HepG2 (cell line): ENCODE data around the gene C20orf144. TPM values are rescaled to one million over a fixed set of nuclear protein-coding genes. Genes with fewer than 3 reads are reported as not detected.

ENCODE experiments used
- CC2D1A ChIP-seq: sonication (generic); formaldehyde crosslinking; IDR thresholded peaks from 2 replicates; pipeline ENCODE4 v1.8.1; 2023; ENCODE audit warnings: mild to moderate bottlenecking, missing genetic modification reagents
- HNRNPLL ChIP-seq: fragments of 200-400 bp; formaldehyde crosslinking; IDR thresholded peaks from 2 replicates; pipeline ENCODE4 v1.6.1; 2017; ENCODE audit warnings: mild to moderate bottlenecking, low read depth, low read length; ENCODE audit not compliant: poor library complexity, severe bottlenecking
- KDM3A ChIP-seq: IDR thresholded peaks from 2 replicates; pipeline ENCODE4 v1.6.1; 2018; ENCODE audit warnings: low read depth, missing compliant biosample characterization
- KIAA2018 ChIP-seq: sonication (generic); formaldehyde crosslinking; IDR thresholded peaks from 2 replicates; pipeline ENCODE4 v1.5.0; 2020; ENCODE audit warnings: mild to moderate bottlenecking, missing genetic modification reagents, borderline replicate concordance
- PHB2 ChIP-seq: fragments of 450-650 bp; IDR thresholded peaks from 2 replicates; pipeline ENCODE4 v1.6.1; 2018; ENCODE audit not compliant: partially characterized antibody
- PHF5A ChIP-seq: IDR thresholded peaks from one replicate; pipeline ENCODE4 v1.6.1; 2018; ENCODE audit warnings: low read depth, missing genetic modification reagents; ENCODE audit not compliant: unreplicated experiment
- PITX1 ChIP-seq: sonication (generic); formaldehyde crosslinking; IDR thresholded peaks from 2 replicates; pipeline ENCODE4 v1.5.1; 2020; ENCODE audit warnings: mild to moderate bottlenecking, missing genetic modification reagents
- RNF2 ChIP-seq: fragments of 450-650 bp; conservative IDR thresholded peaks from 2 replicates; pipeline ENCODE4 v1.6.1; 2016; ENCODE audit warnings: low read depth
- SP140L ChIP-seq: sonication (generic); formaldehyde crosslinking; IDR thresholded peaks from 2 replicates; pipeline ENCODE4 v1.4.0; 2020; ENCODE audit warnings: missing genetic modification reagents, borderline replicate concordance
- ZNF207 ChIP-seq: fragments of 450-650 bp; IDR thresholded peaks from 2 replicates; pipeline ENCODE4 v1.6.1; 2016; ENCODE audit warnings: antibody characterized with exemption, borderline replicate concordance
- ZNF34 ChIP-seq: sonication (generic); formaldehyde crosslinking; IDR thresholded peaks from 2 replicates; pipeline ENCODE4 v1.4.0; 2020; ENCODE audit warnings: mild to moderate bottlenecking, missing genetic modification reagents, borderline replicate concordance
- ZNF383 ChIP-seq: sonication (generic); formaldehyde crosslinking; IDR thresholded peaks from 2 replicates; pipeline ENCODE4 v1.4.0; 2020; ENCODE audit warnings: missing genetic modification reagents, mild to moderate bottlenecking, borderline replicate concordance
- ZNF510 ChIP-seq: sonication (generic); formaldehyde crosslinking; IDR thresholded peaks from 2 replicates; pipeline ENCODE4 v1.4.0; 2020; ENCODE audit warnings: low read depth, mild to moderate bottlenecking, missing genetic modification reagents
- ZNF557 ChIP-seq: sonication (generic); formaldehyde crosslinking; IDR thresholded peaks from 2 replicates; pipeline ENCODE4 v1.4.0; 2020; ENCODE audit warnings: missing genetic modification reagents
- ZNF713 ChIP-seq: sonication (generic); formaldehyde crosslinking; IDR thresholded peaks from 2 replicates; pipeline ENCODE4 v1.4.0; 2020; ENCODE audit warnings: mild to moderate bottlenecking, missing genetic modification reagents
- ZNF816 ChIP-seq: sonication (generic); formaldehyde crosslinking; IDR thresholded peaks from 2 replicates; pipeline ENCODE4 v1.8.0; 2022; ENCODE audit warnings: missing genetic modification reagents, mild to moderate bottlenecking, borderline replicate concordance
- polyA plus RNA-seq, 8 experiments: library from polyadenylated mRNA; depleted of rRNA in 3 of 8; stranded (reverse) in 7 of 8; unstranded in 1 of 8; fragments of >200 nt; fragmentation: Illumina TruSeq in 4 of 8; extraction: Trizol in 4 of 8; gene quantifications; 2 replicates each; pipeline versions ENCODE4 v1.2.1 to v1.2.3, GENCODE V29; 2011 to 2016; ENCODE audit warnings: low read depth in 4 of 8, missing spikeins in 1 of 8, mixed read lengths in 1 of 8; ENCODE audit not compliant: insufficient read depth in 1 of 8
- total RNA-seq, 5 experiments: library from RNA; depleted of rRNA; stranded (reverse); fragments of >200 nt; fragmentation: Illumina TruSeq; extraction: Trizol; gene quantifications; 2 replicates each; pipeline ENCODE4 v1.2.3, GENCODE V29; 2016; ENCODE audit warnings: low read depth in 1 of 5
- TF ChIP-seq, protein P1 (sequence below): sonication (generic); formaldehyde crosslinking; IDR thresholded peaks from 2 replicates; pipeline ENCODE4; 2020; ENCODE audit warnings: missing genetic modification reagents, mild to moderate bottlenecking, borderline replicate concordance

Gene C20orf144
- total and polyA plus RNA-seq, 2 of the 13 experiments (the other 11 are each of a cell fraction or from before 2014, with no cell fraction given), result 0.09 to 0.16 TPM

DNA sequence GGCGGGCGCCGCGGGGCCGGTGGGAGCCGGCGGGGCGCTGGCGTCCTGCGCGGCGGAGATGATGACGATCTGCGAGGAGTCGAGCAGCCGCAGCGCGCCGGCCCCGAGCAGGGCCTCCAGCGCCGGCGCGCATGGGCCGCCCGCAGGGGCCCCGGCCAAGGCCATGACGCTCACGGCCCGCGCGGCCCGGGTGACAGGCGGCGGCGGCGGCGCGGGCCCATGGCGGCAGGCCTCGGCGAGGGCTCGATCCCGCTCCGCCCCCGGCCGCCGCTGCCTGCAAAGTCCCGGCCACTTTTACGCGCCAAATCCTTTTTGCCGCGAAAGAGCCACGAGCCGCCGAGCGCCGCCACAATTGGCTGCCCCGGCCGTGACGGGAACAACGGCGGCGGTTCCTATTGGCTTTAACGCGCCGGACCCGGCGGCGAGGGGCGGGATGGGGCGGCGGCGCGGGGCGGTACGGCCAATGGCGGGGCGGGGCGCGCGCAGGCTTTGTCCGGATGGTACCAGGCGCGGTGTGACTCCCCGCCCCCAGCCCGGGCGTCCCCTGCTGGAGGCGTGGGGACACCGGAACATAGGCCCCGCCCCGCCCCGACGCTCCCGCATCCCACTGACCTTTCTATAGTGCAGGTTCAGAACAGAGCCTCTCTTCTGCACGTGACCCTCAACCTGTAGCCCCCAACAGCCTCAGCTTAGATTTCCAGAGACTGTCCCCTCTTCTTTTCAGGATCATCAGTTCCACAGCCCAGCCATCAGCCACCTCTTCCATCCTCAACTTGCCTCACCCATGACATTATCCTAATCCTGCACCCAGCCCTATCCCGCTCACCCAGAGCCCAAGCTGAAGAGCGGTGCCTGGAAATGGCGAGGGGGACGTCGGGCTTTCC is 24.2 kb downstream of the C20orf144 start, which contains the start of gene E2F1 (continued):
- TF ChIP-seq KIAA2018 (CRISPR knock-in tag), result no peak
- TF ChIP-seq HNRNPLL, result no peak
- peak; percentile 70 for TF ChIP-seq PHF5A (CRISPR knock-in tag)
- TF ChIP-seq, protein P1, sequence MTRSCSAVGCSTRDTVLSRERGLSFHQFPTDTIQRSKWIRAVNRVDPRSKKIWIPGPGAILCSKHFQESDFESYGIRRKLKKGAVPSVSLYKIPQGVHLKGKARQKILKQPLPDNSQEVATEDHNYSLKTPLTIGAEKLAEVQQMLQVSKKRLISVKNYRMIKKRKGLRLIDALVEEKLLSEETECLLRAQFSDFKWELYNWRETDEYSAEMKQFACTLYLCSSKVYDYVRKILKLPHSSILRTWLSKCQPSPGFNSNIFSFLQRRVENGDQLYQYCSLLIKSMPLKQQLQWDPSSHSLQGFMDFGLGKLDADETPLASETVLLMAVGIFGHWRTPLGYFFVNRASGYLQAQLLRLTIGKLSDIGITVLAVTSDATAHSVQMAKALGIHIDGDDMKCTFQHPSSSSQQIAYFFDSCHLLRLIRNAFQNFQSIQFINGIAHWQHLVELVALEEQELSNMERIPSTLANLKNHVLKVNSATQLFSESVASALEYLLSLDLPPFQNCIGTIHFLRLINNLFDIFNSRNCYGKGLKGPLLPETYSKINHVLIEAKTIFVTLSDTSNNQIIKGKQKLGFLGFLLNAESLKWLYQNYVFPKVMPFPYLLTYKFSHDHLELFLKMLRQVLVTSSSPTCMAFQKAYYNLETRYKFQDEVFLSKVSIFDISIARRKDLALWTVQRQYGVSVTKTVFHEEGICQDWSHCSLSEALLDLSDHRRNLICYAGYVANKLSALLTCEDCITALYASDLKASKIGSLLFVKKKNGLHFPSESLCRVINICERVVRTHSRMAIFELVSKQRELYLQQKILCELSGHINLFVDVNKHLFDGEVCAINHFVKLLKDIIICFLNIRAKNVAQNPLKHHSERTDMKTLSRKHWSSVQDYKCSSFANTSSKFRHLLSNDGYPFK (CRISPR knock-in tag), result 0 out of 2 replicates have a peak, but pooled peaks have one; percentile 80
- TF ChIP-seq ZNF34 (CRISPR knock-in tag), result no peak; the same call in 1 of the 2 replicates
- no peak for TF ChIP-seq CC2D1A (CRISPR knock-in tag)
- no peak for TF ChIP-seq ZNF383 (CRISPR knock-in tag)
- TF ChIP-seq KDM3A, result 0 out of 2 replicates have a peak, but pooled peaks have one; percentile 36
- peak; percentile 84; the same call in 1 of the 2 replicates for TF ChIP-seq ZNF557 (CRISPR knock-in tag)
- no peak for TF ChIP-seq ZNF207
- peak; percentile 95; the same call in 1 of the 2 replicates for TF ChIP-seq ZNF816 (CRISPR knock-in tag)
- 0 out of 2 replicates have a peak, but pooled peaks have one; percentile 69 for TF ChIP-seq ZNF510
- peak; percentile 58; the same call in 1 of the 2 replicates for TF ChIP-seq PITX1 (CRISPR knock-in tag)
- peak; percentile 88 for TF ChIP-seq RNF2
- TF ChIP-seq PHB2, result no peak
- peak; percentile 93; the same call in 1 of the 2 replicates for TF ChIP-seq ZNF713 (CRISPR knock-in tag)
- TF ChIP-seq SP140L (CRISPR knock-in tag), result peak; percentile 60; the same call in 1 of the 2 replicates
